Stimulated activated CD4-positive, alpha-beta T cell treated with anti-CD3 and anti-CD28 coated beads, Interleukin-4, amount 100 ng/mL, for 48 hours (primary cell): ENCODE measurements around the gene FAM156A.
A peak's percentile ranks its signal among the peaks of the same experiment; 100 is the strongest.
"Not testable (repeated sequence)": the region's sequence is repeated elsewhere in the genome, so short reads cannot be mapped to it uniquely, and the experiment has no call there.

Experiments
- DNase-seq, 2 donors: peaks; one replicate each; pipeline ENCODE4 v3.0.0-alpha.2; 2020; ENCODE audit warnings: low read depth in 2 of 2

Gene FAM156A, protein sequence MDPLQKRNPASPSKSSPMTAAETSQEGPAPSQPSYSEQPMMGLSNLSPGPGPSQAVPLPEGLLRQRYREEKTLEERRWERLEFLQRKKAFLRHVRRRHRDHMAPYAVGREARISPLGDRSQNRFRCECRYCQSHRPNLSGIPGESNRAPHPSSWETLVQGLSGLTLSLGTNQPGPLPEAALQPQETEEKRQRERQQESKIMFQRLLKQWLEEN

DNA sequence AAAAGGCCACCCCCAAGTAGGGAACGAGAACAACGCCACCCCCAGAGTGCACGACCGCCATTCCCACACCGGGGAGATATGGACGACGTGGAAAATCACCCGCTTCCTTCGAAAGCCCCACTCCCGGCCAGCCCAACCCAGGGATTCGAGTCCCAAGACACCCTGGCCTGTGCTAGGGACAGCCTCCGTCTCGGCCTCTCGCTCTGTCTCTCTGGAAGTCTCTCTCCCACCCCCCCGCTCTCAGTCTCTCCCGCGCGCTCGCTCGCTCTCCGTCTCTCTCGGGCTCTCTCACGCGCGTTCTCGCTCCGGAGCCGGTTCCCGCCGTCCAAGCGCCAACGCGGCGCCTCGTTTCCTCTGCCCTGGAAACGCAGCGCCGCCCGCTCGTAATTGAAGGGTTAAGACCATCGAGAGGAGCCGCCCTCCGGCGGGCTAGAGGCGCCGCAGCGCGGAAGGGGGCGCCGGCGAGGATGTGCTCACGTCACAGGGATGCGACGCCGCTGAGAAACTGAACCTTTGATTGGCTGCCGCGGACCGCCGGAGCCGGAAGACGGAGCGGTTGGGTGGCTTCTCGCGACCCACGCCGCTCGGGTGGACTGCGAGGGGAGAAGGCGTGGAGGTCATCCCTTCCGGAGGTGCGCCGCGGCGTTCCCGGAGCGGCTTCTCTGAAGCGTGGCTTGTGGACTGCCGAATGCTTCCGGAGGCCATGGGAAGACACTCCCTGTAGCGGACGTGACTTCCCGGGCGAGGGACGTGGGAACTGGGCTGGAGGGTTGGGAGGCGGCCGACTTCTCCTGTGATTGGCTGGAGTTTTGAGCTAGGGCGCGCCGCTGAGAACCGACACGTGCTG, at the start of gene FAM156A:
FAM156A (minus strand) TSS at position 406 of the 847 bp plus-strand sequence. CDS start 9,930 bp downstream, outside the sequence.
- DNase-seq, result not testable (repeated sequence)

DNA sequence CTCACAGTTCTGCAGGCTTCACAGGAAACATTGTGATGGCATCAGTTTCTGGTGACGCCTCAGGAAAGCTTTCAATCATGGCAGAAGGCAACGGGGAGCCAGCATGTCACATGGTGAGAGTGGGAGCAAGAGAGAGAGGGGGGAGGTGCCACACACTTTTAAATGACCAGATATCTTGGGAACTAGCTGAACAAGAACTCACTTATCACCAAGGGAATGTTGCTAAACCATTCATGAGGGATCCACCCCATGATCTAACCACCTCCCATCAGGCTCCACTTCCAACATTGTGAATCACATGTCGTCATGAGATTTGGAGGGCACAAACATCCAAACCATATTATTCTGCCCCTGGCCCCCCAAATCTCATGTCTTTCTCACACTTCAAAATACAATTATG, 47.0 kb upstream of the FAM156A start:
- DNase-seq, result no peak

DNA sequence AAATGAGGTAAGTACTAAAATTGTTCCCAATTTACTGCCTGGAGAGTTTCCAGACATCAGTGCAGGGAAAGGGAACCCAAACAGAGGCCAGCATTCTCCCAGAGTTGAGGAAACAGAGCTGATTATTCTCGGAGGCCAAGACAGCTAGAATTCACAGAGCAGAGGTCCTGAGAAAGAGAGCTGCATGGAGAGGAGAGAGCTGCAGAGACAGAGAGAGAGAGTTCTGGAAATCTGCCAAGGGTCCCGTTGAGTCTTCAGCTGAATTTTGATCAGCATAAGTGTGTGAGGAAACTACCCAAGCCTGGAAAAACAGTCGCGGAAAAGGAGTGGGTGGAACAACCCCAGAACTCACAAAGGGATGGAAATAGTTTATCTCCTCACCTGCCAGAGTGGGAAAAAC, 46.5 kb upstream of the FAM156A start:
- DNase-seq, result no peak

DNA sequence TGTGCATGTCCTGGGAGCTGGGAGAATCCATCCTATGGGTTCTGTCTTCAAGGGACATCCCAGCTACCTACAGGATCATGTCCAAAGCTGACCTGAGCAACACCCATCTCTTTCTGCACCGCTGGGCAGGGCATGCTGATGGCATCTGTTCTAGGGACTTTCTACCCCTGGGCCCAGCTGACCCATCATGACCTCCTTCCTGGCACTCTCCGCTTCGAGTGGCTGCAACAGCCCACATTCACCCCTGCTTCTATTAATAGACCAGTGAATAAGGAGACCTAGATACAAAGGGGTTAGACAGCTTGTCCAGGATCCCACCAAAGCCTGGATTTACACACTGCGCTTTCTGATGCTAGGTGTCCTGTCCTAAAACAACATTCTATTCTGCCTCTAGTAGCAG, 45.7 kb upstream of the FAM156A start:
- no peak for DNase-seq

DNA sequence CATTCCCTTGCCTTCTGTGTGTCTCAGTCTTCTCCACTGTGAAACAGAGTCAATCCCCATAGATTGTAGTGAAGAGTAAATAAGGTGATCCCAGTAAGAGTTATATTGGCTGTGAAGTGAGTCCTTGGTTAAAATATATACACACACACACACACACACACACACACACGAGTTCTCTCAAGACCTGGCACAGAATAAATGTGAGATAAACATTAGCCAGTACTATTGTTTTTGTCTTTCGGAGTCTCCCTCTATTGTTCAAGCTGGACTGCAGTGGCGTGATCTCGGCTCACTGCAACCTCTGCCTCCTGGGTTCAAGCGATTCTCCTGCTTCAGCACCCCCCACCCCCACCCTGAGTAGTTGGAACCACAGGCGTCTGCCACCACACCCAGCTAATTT, 44.8 kb upstream of the FAM156A start:
- DNase-seq, result no peak

DNA sequence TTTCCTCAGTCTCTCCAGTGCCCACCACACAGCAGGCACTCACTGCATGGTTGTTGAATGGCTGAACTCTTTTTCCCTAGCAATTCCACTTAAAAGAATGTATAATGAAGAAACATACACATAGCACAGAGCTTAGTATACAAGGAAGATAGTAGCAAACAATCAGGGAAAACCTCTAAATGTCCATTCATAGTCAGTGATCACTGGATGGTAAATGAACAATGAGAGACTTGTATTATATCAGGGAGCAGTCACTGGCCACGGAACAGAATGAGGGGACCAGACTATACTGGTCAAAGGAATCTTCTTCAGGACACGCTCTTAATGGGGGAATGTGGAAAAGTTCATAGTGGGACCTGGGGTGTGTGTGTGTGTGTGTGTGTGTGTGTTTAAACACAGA, 43.6 kb upstream of the FAM156A start:
- DNase-seq, result no peak

DNA sequence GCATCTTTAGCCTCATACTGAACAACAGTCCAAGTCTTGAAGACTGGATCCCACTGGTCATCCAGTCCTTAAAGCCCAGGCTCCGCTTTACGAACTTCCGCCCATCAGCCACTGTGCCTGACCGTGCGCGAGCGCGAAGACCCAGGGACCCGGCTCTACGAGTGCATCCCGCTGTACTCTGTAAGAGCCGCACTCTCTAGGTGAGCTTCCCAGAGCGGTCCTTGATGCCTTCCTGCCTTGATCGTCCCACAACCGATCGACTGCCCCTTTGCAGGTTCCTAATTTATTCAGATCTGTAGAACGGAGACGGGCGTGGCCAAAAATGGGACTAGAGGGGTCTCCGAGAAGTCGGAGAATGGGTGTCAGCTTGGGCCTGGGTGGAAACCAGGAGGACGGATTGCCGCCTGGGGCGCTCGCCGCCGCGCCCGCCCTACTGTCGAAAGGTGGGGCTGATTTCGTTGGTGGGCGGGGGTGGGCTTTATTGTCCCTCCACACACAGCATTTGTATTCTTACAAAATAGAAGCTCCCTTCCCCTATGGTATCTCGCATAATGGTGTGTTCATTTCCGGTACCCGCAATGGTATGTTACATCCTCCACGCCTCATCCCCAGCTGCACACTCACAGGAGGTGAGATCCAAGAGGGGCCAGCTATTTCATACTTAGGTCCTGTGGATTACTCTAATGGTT, 42.3 kb upstream of the FAM156A start:
- no peak for DNase-seq

DNA sequence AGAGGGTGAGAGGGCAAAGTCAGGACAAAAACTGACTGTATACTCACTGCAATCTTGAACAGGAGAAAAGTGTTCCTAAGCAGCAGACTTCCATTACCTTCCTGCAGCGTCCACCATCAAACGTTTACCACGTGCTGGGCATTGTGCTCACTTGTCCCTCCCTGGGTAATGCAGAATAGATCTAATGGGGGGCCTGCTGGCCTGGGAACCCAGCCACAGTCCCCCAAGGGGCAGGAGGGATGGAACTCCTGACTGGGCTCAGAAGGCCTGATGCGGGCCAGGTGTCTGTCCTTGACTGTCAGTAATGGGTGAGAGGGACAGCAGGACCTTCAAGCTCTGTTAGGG, 37.6 kb upstream of the FAM156A start:
- DNase-seq, result no peak

DNA sequence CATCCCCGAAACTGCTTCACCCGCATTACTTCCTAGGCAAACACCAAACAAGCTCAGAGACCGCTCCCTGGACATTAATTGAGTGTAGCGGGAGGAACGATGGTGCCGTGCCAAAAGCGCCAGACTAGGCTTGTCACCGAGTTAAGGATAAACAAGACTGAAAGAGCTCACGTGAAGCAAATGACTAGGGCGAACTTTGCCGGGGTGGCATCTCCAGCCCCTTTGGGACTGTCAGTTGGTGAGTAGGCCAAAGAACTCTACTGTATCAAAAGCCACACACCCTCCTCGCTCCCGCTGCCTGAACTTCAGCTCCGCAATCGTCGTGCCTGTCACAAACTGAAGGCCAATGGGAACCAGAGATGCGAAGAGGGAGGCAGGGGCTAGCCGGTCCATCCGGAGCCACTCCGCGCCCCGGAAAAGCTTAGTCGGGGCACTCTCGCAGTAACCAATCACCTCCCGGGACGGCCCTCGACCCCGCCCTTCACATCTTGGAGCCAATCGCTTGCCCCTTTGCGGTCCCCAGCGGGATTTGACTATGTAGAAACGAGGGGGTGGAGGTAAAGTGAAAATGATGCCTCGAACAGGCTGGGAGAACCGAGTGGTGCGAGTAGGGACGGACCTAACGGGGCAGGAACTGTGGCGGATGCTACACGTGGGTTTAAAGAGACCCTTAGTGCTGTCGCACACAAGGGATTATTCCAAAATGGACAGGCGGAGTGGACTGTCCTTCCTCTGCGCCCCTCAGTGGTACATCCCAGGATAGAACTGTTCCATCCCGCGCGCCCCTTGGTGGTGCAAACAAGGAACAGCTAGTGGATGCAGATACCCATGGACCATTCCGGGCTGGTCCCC, 37.0 kb upstream of the FAM156A start:
- peak; percentile 74 to 86 for DNase-seq

DNA sequence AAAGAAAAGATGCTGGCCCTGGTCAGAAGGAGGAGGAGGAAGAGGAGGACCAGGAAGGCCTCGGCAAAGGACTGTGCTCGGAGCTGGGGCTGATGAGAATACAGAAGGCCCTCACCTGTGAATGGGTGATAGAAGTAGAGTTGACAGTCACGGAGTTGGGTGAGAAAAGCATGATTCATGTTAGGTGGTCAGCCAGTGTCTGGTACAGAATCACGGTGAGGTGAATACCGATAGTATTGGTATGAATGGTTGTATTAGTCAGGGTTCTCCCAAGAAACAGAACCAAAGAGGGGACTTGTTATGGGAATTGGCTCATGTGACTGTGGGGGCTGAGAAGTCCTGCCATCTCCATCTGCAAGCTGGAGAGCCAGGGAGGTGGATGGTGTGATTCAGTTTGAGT, 32.5 kb upstream of the FAM156A start:
- DNase-seq, result no peak

DNA sequence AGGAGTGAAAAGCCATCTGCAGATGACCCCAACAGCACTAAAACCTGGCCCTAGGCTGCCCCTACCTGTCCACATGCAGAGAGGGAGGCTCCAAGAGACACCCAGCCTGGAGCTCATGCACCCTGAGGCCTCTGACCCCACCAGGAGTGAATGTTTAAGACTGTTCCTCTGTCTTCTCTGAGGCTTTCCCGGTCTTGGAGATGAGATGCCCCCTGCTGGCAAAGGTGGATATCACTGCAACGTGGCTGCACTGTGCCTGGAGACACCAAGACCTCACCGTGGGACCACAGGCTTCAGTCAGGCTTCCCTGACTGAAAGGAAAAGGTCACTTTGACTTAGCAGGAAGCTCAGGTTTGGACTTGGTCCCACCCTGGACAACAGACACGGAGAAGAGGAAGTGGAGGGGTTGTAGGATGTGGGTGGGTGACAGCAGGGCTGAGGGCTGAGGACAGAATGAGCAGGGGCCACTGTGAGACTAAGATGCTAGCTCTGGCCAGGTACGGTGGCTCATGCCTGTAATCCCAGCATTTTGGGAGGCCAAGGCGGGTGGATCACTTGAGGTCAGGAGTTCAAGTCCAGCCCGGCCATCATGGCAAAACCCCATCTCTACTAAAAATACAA, 31.8 kb upstream of the FAM156A start:
- peak; percentile 31 to 36 for DNase-seq

DNA sequence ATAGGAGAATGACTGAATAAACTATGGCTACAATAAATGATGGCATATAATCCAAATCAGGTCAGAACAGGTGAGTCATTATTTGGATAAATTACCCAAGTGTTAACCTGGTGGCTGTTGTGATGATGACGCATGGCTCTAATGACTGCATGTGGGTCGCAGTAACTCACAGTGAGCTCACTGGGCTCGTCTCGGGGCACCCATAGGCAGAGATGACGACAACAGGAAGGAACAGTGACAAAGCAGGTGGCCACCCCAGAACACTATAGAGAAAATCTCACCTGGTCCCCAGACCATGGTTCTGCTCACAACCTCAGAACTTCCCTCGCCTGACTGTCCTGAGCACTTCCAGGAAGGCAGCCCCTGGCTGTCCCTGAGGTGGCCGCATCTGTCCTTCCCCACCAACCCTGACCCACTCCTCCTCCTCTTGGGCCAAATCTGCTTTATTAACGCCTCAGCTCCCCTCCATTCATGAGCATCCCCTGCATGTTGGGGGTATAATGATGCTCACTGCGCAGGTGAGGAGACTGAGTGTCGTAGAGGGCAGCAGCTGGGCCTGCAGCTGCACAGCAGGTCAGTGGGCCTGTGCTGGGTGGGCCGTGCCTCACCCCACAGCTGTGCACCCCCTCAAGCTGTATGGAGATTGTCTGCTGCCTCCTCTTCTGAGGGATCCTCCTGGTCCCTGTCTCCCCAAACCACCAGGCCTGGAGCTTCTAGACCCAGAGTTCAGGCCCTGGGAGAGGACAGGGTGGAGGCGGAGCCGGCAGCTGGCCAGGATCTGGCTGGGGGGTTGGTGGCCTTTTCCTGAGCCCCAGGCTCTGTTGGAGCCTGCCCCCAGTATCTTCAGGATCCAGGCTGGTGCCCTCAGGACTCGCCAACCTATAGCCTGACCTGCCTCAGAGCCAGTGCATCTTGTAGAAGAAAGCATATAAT, 30.9 kb upstream of the FAM156A start:
- DNase-seq, result no peak

DNA sequence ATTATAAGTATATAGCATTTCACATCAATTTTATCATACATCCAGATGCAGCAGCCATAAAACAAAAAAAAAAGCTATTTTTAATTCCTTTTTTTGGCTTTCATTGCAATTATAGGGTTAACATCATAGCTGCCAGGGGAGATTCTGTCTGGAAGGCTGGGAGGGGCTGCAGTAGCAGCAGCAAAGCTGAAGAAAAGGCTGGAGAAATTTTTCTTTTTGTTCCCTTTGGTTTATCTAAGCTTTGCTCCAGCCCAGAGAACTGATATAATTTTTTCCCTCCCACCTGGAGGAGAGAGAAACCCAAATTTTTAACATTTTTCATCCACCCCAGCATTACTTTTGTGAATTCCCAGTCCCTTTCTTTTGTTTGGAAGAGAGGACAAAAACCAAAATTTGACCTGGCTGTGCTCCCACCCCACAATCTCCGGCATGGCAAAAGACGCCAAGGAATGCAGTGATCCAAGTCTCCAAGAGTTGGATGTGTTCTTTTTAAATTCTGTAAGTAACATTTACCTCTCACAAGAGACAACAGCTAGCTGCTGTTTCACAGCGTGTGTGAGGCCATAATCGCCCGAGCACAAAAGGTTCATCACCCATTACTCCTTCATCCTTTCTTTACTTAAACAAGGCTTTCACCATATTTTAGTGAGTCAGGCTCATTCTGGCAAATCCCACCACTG, 25.1 kb upstream of the FAM156A start:
- DNase-seq, result no peak

DNA sequence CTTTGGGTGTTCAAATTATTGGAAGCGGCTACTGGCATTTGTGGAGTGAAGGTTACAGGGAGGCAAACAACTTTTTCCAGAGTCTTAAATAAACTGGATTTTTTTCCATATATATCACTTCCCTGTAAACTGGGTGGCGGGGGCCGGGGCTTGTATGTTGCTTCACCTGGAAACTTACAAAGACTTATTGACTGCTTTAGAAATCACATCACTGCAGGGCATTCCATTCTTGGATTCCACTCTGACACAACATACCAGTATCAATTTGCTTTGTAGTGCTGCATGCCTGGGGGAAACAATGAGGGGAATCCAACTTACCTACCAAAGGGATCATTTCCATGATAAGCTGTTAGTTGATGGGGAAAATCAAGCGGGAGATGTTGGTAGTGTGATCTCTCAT, 21.7 kb upstream of the FAM156A start:
- no peak for DNase-seq

DNA sequence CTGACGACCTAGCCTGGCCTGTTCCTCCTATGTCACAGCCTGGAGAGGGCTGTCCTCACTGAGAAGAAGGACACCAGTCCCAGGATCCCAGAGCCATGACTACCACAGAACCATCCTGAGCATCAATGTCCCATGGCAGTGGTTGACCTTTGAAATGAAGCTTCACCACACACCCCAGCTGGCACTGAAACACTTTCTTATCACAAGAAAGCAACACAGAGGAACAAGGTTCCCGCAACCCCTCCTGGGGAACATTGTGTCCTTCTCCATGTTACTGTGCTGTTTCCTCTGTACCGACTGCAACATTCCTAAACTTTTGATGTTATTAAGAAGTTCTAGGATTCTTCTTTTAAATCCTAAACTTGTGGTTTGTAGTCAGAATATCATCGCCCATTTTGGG, 21.2 kb upstream of the FAM156A start:
- no peak for DNase-seq

DNA sequence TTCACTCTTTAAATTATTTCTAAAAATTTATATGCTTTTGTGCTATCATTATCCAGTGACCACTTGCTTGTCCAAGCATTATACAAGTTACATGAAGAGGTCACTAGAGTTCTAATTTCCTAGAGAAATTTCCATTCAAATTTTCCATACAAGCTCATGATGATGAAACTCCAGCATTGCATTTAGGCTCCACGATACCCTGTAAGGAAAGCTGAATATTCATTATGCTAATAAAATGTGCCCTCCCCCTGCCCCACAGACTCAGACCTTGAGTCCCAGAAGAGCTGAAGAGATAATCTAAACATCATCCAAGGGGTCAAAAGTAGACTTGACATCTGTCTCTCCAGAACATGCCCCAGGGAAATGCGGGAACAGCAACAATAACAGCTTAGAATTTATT, 19.6 kb upstream of the FAM156A start:
- no peak for DNase-seq

DNA sequence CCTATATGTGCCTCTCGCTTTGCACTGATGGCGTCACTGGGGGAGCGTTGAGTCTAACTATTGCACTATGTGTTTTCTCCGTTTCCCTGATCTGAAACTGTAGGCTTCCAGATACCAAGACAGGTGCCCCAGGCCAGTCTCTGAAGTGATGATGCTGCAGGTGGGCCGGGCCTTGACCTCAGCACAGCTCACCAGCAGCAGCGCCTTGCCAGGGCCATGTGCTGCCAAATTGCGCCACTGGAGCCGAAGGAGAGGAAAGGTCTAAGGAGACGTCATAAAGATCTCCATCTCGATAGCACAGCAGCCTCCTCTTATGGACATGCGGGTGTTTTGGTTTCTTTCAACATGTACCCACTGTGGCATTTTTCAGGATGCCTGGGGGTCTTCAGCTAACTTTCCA, 17.3 kb upstream of the FAM156A start:
- DNase-seq, result not testable (repeated sequence)

DNA sequence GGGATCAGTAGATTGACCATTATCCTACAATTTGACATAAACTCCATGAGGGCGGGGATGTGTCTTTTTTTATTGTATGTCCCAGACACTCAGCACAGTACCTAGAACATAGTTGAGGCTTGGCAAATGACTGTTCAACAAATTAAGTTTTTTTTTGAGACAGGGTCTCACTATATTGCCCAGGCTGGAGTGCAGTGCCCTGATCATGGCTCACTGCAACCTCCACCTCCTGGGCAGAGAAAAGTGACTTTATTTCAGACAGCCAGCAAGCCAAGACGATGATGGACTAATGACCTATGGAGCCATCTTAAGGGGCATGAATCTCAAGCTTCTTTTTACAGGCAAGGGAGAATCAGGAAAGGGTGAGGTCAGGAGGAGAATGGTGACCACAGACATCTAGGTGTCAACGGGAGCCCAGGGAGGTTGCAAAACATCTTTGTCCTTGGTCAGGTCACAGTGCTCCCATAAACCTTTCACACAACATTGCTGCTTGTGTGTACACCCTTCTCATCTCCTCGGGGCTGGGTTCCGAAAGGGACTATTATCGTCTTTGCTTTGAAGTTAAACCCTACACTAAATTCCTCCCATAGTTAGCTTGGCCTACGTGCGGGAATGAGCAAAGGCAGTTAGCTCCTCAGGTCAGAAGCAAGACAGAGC, 16.1 kb upstream of the FAM156A start:
- DNase-seq, result not testable (repeated sequence)

DNA sequence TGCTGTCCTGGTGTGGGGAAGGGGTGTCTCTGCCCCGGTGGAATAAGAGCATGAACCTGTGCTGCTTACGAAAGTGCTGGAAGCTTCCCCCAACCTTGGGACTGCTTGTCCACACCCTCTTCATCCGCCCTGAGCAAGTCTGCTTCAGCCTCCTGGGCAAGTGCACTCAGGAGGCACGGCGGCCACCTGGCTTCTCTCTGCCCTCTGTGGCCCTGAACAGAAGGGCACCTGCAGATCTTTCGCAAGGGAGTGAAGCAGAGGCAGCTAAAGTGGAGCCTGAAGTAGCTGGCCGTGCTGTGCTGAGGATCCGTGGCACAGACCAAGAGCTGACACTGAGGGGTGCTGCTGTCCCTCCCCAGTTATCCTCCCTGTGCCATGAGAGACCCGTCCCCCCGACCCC, 9.6 kb upstream of the FAM156A start:
- not testable (repeated sequence) for DNase-seq
